Measurements from ENCODE around the gene TRIM45.

Gene TRIM45

DNA sequence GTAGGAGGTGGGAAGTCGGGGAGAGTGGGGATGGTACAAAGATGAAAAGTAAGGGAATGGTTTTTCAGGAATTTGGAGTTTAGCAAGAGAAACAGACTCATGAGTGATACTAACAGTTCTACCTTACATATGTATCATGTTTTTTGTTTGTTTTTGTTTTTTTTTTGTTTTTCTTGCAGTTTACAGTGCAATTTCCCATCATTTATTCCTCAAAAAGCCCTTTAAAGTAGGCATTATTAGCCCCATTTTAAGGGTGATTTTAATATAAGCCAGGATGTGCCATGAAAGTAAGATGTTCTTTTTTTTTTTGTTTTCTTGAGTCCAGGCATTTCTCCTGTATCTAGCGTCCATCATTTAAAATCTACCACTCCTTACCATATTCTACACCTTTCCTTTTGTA, 13.8 kb upstream of the TRIM45 start:
- no peak for TF ChIP-seq CTCF (conservative IDR thresholded peaks at IDR 0.05; ENCODE audit: low read length)
- DNase-seq (ENCODE audit: low read depth), result no peak
- no peak overlapping the region for H3K4me3 ChIP-seq (ENCODE audit: low read length)

- TF ChIP-seq CTCF (conservative IDR thresholded peaks at IDR 0.05; ENCODE audit: low read length), result no peak
- H3K4me3 ChIP-seq (ENCODE audit: low read length), result no peak overlapping the region
- no peak for DNase-seq (ENCODE audit: low read depth)
Measured at GRCh38 chr1:117130526-117130925, 9.0 kb upstream of the TRIM45 start.

DNA sequence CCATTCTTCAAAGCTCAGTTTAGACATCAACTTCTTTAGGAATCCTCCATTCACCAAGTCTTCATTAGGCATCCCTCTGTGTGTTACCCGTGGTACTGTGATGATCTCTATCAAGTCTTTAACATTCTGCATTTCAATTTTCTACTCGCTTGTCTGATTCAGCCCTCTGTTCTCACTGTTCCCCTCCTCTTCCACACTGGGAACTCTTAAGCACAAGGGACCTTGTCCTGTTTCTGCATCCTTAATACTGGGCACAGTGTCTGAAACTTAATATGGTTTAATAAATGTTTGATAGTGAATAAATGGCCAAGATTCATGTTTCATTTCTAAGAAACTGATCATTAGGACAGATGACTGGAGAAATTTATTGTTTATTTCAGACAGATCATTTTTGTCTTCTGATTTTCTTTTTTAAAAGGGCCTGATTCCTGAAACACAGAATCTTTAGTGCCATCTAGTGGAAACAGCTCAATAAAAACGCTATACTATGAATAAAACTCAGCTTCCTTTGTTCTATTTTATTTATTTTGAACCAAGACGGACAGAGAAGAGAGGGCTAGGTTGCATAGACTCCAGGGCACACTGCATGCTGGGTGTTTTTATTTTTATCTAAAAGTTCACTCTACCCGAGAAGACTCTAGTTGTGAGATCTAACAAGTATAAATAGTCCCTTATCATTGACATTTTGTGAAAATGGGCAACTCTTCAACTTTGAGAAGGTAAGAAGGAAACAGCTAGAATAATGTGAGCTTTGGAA, 7.0 kb upstream of the TRIM45 start:
- TF ChIP-seq CTCF (conservative IDR thresholded peaks at IDR 0.05; ENCODE audit: low read length), result peak; percentile 64
- no peak overlapping the region for H3K4me3 ChIP-seq (ENCODE audit: low read length)
- DNase-seq (ENCODE audit: low read depth), result peak; percentile 46

DNA sequence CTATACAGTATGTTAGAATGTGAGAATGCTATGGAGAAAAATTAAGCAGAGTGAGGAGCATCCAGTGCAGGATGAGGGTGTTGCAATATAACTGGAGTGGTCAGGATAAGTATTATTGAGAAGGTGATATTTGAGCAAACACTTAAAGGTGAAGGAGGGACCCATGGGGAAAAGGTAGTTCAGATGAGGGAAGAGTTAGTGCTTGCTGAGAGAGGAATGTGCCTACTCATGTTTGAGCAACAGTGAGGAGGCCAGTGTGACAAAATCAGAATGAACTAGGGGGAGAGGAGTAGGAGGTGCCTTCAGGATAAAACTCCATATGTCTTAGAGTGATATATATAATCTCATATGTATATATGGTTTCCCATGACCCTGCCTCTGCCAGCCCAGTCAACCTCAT, 6.2 kb upstream of the TRIM45 start:
- DNase-seq (ENCODE audit: low read depth), result peak; percentile 20
- H3K4me3 ChIP-seq (ENCODE audit: low read length), result no peak overlapping the region
- TF ChIP-seq CTCF (conservative IDR thresholded peaks at IDR 0.05; ENCODE audit: low read length), result no peak

GRCh38 chr1:117124661-117125060, 3.1 kb upstream of the TRIM45 start:
- no peak overlapping the region for H3K4me3 ChIP-seq (ENCODE audit: low read length)
- TF ChIP-seq CTCF (conservative IDR thresholded peaks at IDR 0.05; ENCODE audit: low read length), result no peak
- no peak for DNase-seq (ENCODE audit: low read depth)

GRCh38 chr1:117123274-117123673, 1.7 kb upstream of the TRIM45 start:
- no peak for TF ChIP-seq CTCF (conservative IDR thresholded peaks at IDR 0.05; ENCODE audit: low read length)
- no peak for DNase-seq (ENCODE audit: low read depth)
- H3K4me3 ChIP-seq (ENCODE audit: low read length), result no peak overlapping the region

DNA sequence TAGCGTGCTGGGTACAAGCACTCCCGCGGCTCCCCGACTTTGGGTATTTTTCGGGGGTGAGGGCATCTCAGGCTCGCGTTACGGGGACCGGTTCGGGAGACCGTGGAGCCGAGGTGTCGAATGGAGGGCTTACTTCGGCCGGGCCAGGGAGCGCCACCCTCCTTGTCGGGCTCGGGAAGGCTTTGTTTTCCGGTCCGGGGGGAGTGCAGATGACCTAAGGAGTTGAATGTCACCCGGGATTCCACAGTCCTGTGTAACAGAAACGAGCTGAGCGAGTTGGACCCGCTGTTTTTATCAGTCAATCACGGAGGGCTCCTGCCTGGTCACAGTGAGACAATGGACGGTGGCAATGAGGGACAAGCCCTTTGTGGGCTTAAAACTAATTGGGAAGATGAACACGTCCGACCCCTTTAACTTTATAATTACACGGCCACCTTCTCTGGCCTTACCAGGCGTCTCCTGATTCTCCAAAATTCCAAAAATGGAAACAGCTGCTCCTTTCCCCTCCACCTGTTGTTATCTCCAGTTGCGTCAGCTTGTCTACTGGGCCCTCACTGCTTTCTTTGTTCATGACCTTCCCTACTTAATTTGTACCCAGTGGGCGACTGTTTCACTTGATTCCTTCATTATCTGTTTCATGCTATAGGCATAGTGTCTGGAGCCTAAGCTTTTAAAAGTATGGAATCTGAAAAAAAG, 929 bp upstream of the TRIM45 start:
- DNase-seq (ENCODE audit: low read depth), result no peak
- peak overlapping the region; percentile 96 for H3K4me3 ChIP-seq (ENCODE audit: low read length)
- no peak for TF ChIP-seq CTCF (conservative IDR thresholded peaks at IDR 0.05; ENCODE audit: low read length)

Measured in AG10803 (cell line).